Measurements from ENCODE around the gene SLC35F1. TPM values are rescaled to one million over a fixed set of nuclear protein-coding genes. Genes with fewer than 3 reads are reported as not detected.

SLC35F1 gene
- total and polyA plus RNA-seq, 2 experiments from 2014 or later = 18.5 to 25.5 TPM

GRCh38 chr6:118212451-118213173 is 305.5 kb downstream of the SLC35F1 start:
- H3K27me3 ChIP-seq = no peaks in the 10 kb centered on the region
- TF ChIP-seq, protein P1, sequence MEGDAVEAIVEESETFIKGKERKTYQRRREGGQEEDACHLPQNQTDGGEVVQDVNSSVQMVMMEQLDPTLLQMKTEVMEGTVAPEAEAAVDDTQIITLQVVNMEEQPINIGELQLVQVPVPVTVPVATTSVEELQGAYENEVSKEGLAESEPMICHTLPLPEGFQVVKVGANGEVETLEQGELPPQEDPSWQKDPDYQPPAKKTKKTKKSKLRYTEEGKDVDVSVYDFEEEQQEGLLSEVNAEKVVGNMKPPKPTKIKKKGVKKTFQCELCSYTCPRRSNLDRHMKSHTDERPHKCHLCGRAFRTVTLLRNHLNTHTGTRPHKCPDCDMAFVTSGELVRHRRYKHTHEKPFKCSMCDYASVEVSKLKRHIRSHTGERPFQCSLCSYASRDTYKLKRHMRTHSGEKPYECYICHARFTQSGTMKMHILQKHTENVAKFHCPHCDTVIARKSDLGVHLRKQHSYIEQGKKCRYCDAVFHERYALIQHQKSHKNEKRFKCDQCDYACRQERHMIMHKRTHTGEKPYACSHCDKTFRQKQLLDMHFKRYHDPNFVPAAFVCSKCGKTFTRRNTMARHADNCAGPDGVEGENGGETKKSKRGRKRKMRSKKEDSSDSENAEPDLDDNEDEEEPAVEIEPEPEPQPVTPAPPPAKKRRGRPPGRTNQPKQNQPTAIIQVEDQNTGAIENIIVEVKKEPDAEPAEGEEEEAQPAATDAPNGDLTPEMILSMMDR (IDR thresholded peaks at IDR 0.05; ENCODE audit: low read depth, low read length) = no peak
- no peak for DNase-seq (ENCODE audit: low read depth in 1 of 2, low spot score in 1 of 2)
- no peaks in the 10 kb centered on the region for H3K9me3 ChIP-seq (ENCODE audit: low read depth)
- H3K27ac ChIP-seq = no peak overlapping the region
- H3K4me3 ChIP-seq = no peak overlapping the region
- peaks cover 5% of the 10 kb centered on the region for H3K4me1 ChIP-seq (ENCODE audit: low read depth)
- no peaks in the 10 kb centered on the region for H3K36me3 ChIP-seq

DNA sequence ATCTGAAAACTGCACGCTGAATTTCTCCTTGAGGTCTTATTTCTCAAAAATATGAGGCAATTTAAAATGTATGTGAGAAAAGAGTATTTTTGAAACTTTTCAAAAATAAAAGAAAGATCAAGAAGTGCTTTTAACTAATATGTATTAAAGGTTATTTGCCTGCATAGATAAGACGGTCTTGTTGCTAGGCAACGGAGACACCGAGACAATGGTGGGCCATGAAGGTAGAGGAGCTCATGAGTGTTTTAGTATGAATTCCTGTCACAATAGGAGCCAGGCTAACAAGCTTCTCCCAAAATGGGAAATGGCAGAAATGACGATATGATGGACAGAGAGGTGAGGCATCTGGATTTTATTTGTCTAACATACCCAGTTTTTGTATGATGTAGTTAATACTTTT is 308.2 kb downstream of the SLC35F1 start:
- no peaks in the 10 kb centered on the region for H3K9me3 ChIP-seq (ENCODE audit: low read depth)
- peaks cover 14% of the 10 kb centered on the region for H3K4me1 ChIP-seq (ENCODE audit: low read depth)
- no peak overlapping the region for H3K4me3 ChIP-seq
- TF ChIP-seq, protein P1 (IDR thresholded peaks at IDR 0.05; ENCODE audit: low read depth, low read length) = no peak
- H3K36me3 ChIP-seq = no peaks in the 10 kb centered on the region
- DNase-seq (ENCODE audit: low read depth in 1 of 2, low spot score in 1 of 2) = no peak
- no peaks in the 10 kb centered on the region for H3K27me3 ChIP-seq
- H3K27ac ChIP-seq = no peak overlapping the region

- H3K4me3 ChIP-seq = no peak overlapping the region
- TF ChIP-seq, protein P1 (IDR thresholded peaks at IDR 0.05; ENCODE audit: low read depth, low read length) = no peak
- no peaks in the 10 kb centered on the region for H3K27me3 ChIP-seq
- H3K36me3 ChIP-seq = no peaks in the 10 kb centered on the region
- peaks cover 14% of the 10 kb centered on the region for H3K4me1 ChIP-seq (ENCODE audit: low read depth)
- H3K9me3 ChIP-seq (ENCODE audit: low read depth) = no peaks in the 10 kb centered on the region
- H3K27ac ChIP-seq = no peak overlapping the region
- no peak for DNase-seq (ENCODE audit: low read depth in 1 of 2, low spot score in 1 of 2)
Observed at GRCh38 chr6:118216751-118217150, 309.7 kb downstream of the SLC35F1 start.

DNA sequence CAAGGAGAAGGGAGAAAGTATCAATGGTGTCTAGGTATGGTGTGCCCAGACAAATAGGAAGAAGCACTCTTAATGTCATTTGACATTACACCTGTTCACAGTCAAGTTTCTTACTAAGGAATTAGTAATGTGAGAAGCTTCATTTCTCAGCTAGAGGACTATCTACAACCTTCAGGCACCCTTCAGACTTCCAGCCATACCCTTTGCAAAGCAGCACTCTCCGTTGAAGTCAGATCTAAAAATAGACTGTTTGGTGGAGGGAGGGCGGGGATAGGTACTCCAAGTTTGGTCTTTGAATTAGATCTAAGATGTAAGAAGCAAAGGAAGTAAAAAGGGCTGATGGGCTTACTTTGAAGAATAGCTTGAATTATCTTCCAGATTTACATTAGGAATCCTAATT is 311.1 kb downstream of the SLC35F1 start:
- Histone ChIP-seq H3K4me3 (no peak overlapping the region), H3K36me3 (no peaks in the 10 kb centered on the region), H3K27ac (peak overlapping the region; percentile 71), H3K9me3 (ENCODE audit: low read depth) (no peaks in the 10 kb centered on the region), H3K27me3 (no peaks in the 10 kb centered on the region), H3K4me1 (ENCODE audit: low read depth) (peaks cover 14% of the 10 kb centered on the region)
- DNase-seq (ENCODE audit: low read depth in 1 of 2, low spot score in 1 of 2) = peak in 1 of 2 donors; percentile 70
- TF ChIP-seq, protein P1 (IDR thresholded peaks at IDR 0.05; ENCODE audit: low read depth, low read length) = no peak

- no peak overlapping the region for H3K4me3 ChIP-seq
- H3K27ac ChIP-seq = peak overlapping the region; percentile 26
- peaks cover 13% of the 10 kb centered on the region for H3K4me1 ChIP-seq (ENCODE audit: low read depth)
- TF ChIP-seq, protein P1 (IDR thresholded peaks at IDR 0.05; ENCODE audit: low read depth, low read length) = no peak
- H3K36me3 ChIP-seq = no peaks in the 10 kb centered on the region
- DNase-seq (ENCODE audit: low read depth in 1 of 2, low spot score in 1 of 2) = no peak
- no peaks in the 10 kb centered on the region for H3K27me3 ChIP-seq
- H3K9me3 ChIP-seq (ENCODE audit: low read depth) = no peaks in the 10 kb centered on the region
Observed at GRCh38 chr6:118220429-118221128, 313.5 kb downstream of the SLC35F1 start.

Data from cardiac muscle cell (in vitro differentiated cells and primary cell).